GM19025 (cell line): ENCODE measurements around the gene CTNNA3.

Experiments
- ATAC-seq: cut with Tn5 transposase; IDR thresholded peaks from one replicate; pipeline ENCODE4 v1.9.1; 2021; ENCODE audit warnings: mild to moderate bottlenecking, low read depth, moderate library complexity; ENCODE audit not compliant: unreplicated experiment

Gene CTNNA3

GRCh38 chr10:66521506-66521905 lies 1174.5 kb downstream of the CTNNA3 start:
- no peak for ATAC-seq

GRCh38 chr10:66519616-66520015 lies 1176.4 kb downstream of the CTNNA3 start:
- ATAC-seq: no peak

- ATAC-seq: no peak
Observed at GRCh38 chr10:66514666-66515065, 1181.3 kb downstream of the CTNNA3 start.

GRCh38 chr10:66513504-66513903 lies 1182.5 kb downstream of the CTNNA3 start:
- ATAC-seq: no peak

GRCh38 chr10:66505003-66505657 lies 1190.9 kb downstream of the CTNNA3 start:
- no peak for ATAC-seq

- ATAC-seq: no peak
Observed at GRCh38 chr10:66501356-66501755, 1194.6 kb downstream of the CTNNA3 start.

GRCh38 chr10:66483966-66484365 lies 1212.0 kb downstream of the CTNNA3 start:
- ATAC-seq: no peak

- no peak for ATAC-seq
Observed at GRCh38 chr10:66472156-66472555, 1223.8 kb downstream of the CTNNA3 start.

- no peak for ATAC-seq
Observed at GRCh38 chr10:66467042-66467441, 1229.0 kb downstream of the CTNNA3 start.

GRCh38 chr10:66466622-66467021 lies 1229.4 kb downstream of the CTNNA3 start:
- no peak for ATAC-seq

GRCh38 chr10:66463611-66464010 lies 1232.4 kb downstream of the CTNNA3 start:
- ATAC-seq: no peak

GRCh38 chr10:66457629-66458028 lies 1238.4 kb downstream of the CTNNA3 start:
- no peak for ATAC-seq

- no peak for ATAC-seq
Observed at GRCh38 chr10:66455304-66455703, 1240.7 kb downstream of the CTNNA3 start.

- ATAC-seq: no peak
Observed at GRCh38 chr10:66440568-66440967, 1255.4 kb downstream of the CTNNA3 start.

- no peak for ATAC-seq
Observed at GRCh38 chr10:66414943-66415342, 1281.1 kb downstream of the CTNNA3 start.

GRCh38 chr10:66405566-66405965 lies 1290.4 kb downstream of the CTNNA3 start:
- ATAC-seq: no peak

GRCh38 chr10:66398669-66399068 lies 1297.3 kb downstream of the CTNNA3 start:
- no peak for ATAC-seq

GRCh38 chr10:66394342-66395063 lies 1301.5 kb downstream of the CTNNA3 start:
- no peak for ATAC-seq

- ATAC-seq: no peak
Observed at GRCh38 chr10:66390926-66391325, 1305.1 kb downstream of the CTNNA3 start.

GRCh38 chr10:66381045-66381444 lies 1315.0 kb downstream of the CTNNA3 start:
- ATAC-seq: no peak

GRCh38 chr10:66378117-66378876 lies 1317.7 kb downstream of the CTNNA3 start:
- no peak for ATAC-seq
